ENCODE results near the gene KCTD3. TPM values are rescaled to one million over a fixed set of nuclear protein-coding genes. Genes with fewer than 3 reads are reported as not detected.

Gene KCTD3
- total and polyA plus RNA-seq, 5 experiments from 2014 or later: 0.34 to 1.6 (median 1.4) TPM

- H3K9me3 Mint-ChIP-seq: peaks cover 0 to 5% (median 0%) of the 10 kb centered on the region in 9 donors
- H3K4me3 Mint-ChIP-seq: no peak overlapping the region
- ATAC-seq (no peak), DNase-seq (no peak)
- peaks cover 0 to 5% (median 0%) of the 10 kb centered on the region in 3 donors for H3K36me3 Mint-ChIP-seq
- POLR2A ChIA-PET: no interaction called here
- no peaks in the 10 kb centered on the region for H3K4me1 Mint-ChIP-seq
- H3K27me3 Mint-ChIP-seq: peaks cover 4 to 27% (median 6%) of the 10 kb centered on the region in 5 donors
- H3K27ac Mint-ChIP-seq: no peak overlapping the region
Measured at GRCh38 chr1:215539803-215540570, 27.1 kb upstream of the KCTD3 start.

- H3K4me1 Mint-ChIP-seq: no peaks in the 10 kb centered on the region
- peaks cover 0 to 5% (median 0%) of the 10 kb centered on the region in 3 donors for H3K36me3 Mint-ChIP-seq
- H3K27ac Mint-ChIP-seq: no peak overlapping the region
- H3K4me3 Mint-ChIP-seq: no peak overlapping the region
- peaks cover 2 to 9% (median 6%) of the 10 kb centered on the region in 5 donors for H3K27me3 Mint-ChIP-seq
- POLR2A ChIA-PET: interaction anchor here (0.7 kb wide), 1 partner anchor 16 kb away, joined by 3 read pairs; no protein-coding TSS in a partner anchor
- DNase-seq (no peak), ATAC-seq (no peak)
- peaks cover 0 to 5% (median 0%) of the 10 kb centered on the region in 9 donors for H3K9me3 Mint-ChIP-seq
Measured at GRCh38 chr1:215542301-215542700, 24.8 kb upstream of the KCTD3 start.

GRCh38 chr1:215543191-215543606 is 23.9 kb upstream of the KCTD3 start:
- Mint-ChIP-seq H3K4me1 (no peaks in the 10 kb centered on the region), H3K9me3 (peaks cover 0 to 5% (median 0%) of the 10 kb centered on the region in 9 donors), H3K27ac (no peak overlapping the region), H3K27me3 (peaks cover 2 to 9% (median 6%) of the 10 kb centered on the region in 5 donors), H3K4me3 (no peak overlapping the region), H3K36me3 (peaks cover 0 to 5% (median 0%) of the 10 kb centered on the region in 3 donors)
- ATAC-seq (no peak), DNase-seq (no peak)
- POLR2A ChIA-PET: no interaction called here

- peaks cover 0 to 5% (median 0%) of the 10 kb centered on the region in 9 donors for H3K9me3 Mint-ChIP-seq
- no peaks in the 10 kb centered on the region for H3K4me1 Mint-ChIP-seq
- H3K36me3 Mint-ChIP-seq: peaks cover 0 to 5% (median 0%) of the 10 kb centered on the region in 3 donors
Measured at GRCh38 chr1:215543806-215544205, 23.3 kb upstream of the KCTD3 start.

GRCh38 chr1:215544566-215544965 is 22.5 kb upstream of the KCTD3 start:
- ATAC-seq (no peak), DNase-seq (no peak)
- Mint-ChIP-seq H3K4me3 (no peak overlapping the region), H3K27me3 (peaks cover 0 to 8% (median 6%) of the 10 kb centered on the region in 5 donors), H3K9me3 (peaks cover 0 to 5% (median 0%) of the 10 kb centered on the region in 9 donors), H3K27ac (no peak overlapping the region), H3K4me1 (no peaks in the 10 kb centered on the region), H3K36me3 (peaks cover 0 to 5% (median 0%) of the 10 kb centered on the region in 3 donors)
- POLR2A ChIA-PET: no interaction called here

More at GRCh38 chr1:215543806-215544205, 23.3 kb upstream of the KCTD3 start:
- DNase-seq: no peak
- Mint-ChIP-seq H3K27me3 (peaks cover 0 to 9% (median 6%) of the 10 kb centered on the region in 5 donors), H3K4me3 (no peak overlapping the region), H3K27ac (no peak overlapping the region)
- POLR2A ChIA-PET: no interaction called here
- no peak for ATAC-seq

GRCh38 chr1:215545096-215545495 is 22.0 kb upstream of the KCTD3 start:
- no peak for ATAC-seq
- Mint-ChIP-seq H3K9me3 (peaks cover 0 to 5% (median 0%) of the 10 kb centered on the region in 9 donors), H3K4me1 (no peaks in the 10 kb centered on the region), H3K36me3 (peaks cover 0 to 5% (median 0%) of the 10 kb centered on the region in 3 donors), H3K27ac (no peak overlapping the region), H3K4me3 (no peak overlapping the region), H3K27me3 (peaks cover 0 to 6% (median 5%) of the 10 kb centered on the region in 5 donors)
- POLR2A ChIA-PET: no interaction called here
- DNase-seq: no peak

GRCh38 chr1:215547011-215547410 is 20.1 kb upstream of the KCTD3 start:
- Mint-ChIP-seq H3K27me3 (peaks cover 0 to 6% (median 0%) of the 10 kb centered on the region in 5 donors), H3K9me3 (peaks cover 0 to 5% (median 0%) of the 10 kb centered on the region in 9 donors), H3K27ac (no peak overlapping the region), H3K36me3 (peaks cover 0 to 5% (median 0%) of the 10 kb centered on the region in 3 donors), H3K4me3 (no peak overlapping the region), H3K4me1 (no peaks in the 10 kb centered on the region)
- POLR2A ChIA-PET: no interaction called here
- ATAC-seq (no peak), DNase-seq (no peak)

- Mint-ChIP-seq H3K4me1 (no peaks in the 10 kb centered on the region), H3K27me3 (peaks cover 4 to 26% (median 10%) of the 10 kb centered on the region in 5 donors), H3K9me3 (peaks cover 5 to 29% (median 19%) of the 10 kb centered on the region in 9 donors), H3K36me3 (peaks cover 0 to 19% (median 3%) of the 10 kb centered on the region in 3 donors), H3K4me3 (no peak overlapping the region), H3K27ac (no peak overlapping the region)
- ATAC-seq (no peak), DNase-seq (no peak)
- POLR2A ChIA-PET: no interaction called here
Measured at GRCh38 chr1:215551806-215552205, 15.3 kb upstream of the KCTD3 start.

- Mint-ChIP-seq H3K4me1 (no peaks in the 10 kb centered on the region), H3K27ac (no peak overlapping the region), H3K4me3 (no peak overlapping the region), H3K36me3 (peaks cover 0 to 19% (median 3%) of the 10 kb centered on the region in 3 donors), H3K27me3 (peaks cover 4 to 26% (median 10%) of the 10 kb centered on the region in 5 donors), H3K9me3 (peaks cover 5 to 29% (median 19%) of the 10 kb centered on the region in 9 donors)
- no peak for ATAC-seq
- DNase-seq: no peak
- POLR2A ChIA-PET: no interaction called here
Measured at GRCh38 chr1:215554865-215555264, 12.2 kb upstream of the KCTD3 start.

GRCh38 chr1:215555531-215555930 is 11.6 kb upstream of the KCTD3 start:
- POLR2A ChIA-PET: no interaction called here
- Mint-ChIP-seq H3K36me3 (peaks cover 0 to 19% (median 3%) of the 10 kb centered on the region in 3 donors), H3K27me3 (peaks cover 4 to 26% (median 10%) of the 10 kb centered on the region in 5 donors), H3K27ac (no peak overlapping the region), H3K9me3 (peaks cover 5 to 29% (median 19%) of the 10 kb centered on the region in 9 donors), H3K4me3 (no peak overlapping the region), H3K4me1 (no peaks in the 10 kb centered on the region)
- ATAC-seq (no peak), DNase-seq (no peak)

GRCh38 chr1:215556996-215557395 is 10.1 kb upstream of the KCTD3 start:
- Mint-ChIP-seq H3K27me3 (peaks cover 4 to 26% (median 15%) of the 10 kb centered on the region in 5 donors), H3K36me3 (peaks cover 0 to 19% (median 3%) of the 10 kb centered on the region in 3 donors), H3K9me3 (peaks cover 5 to 30% (median 21%) of the 10 kb centered on the region in 9 donors), H3K27ac (no peak overlapping the region), H3K4me3 (no peak overlapping the region), H3K4me1 (no peaks in the 10 kb centered on the region)
- POLR2A ChIA-PET: no interaction called here
- ATAC-seq: no peak
- no peak for DNase-seq

- Mint-ChIP-seq H3K27ac (no peak overlapping the region), H3K9me3 (peaks cover 5 to 29% (median 21%) of the 10 kb centered on the region in 9 donors), H3K36me3 (peaks cover 0 to 19% (median 3%) of the 10 kb centered on the region in 3 donors), H3K4me3 (no peak overlapping the region), H3K27me3 (peaks cover 4 to 29% (median 15%) of the 10 kb centered on the region in 5 donors), H3K4me1 (no peaks in the 10 kb centered on the region)
- ATAC-seq (no peak), DNase-seq (no peak)
- POLR2A ChIA-PET: no interaction called here
Measured at GRCh38 chr1:215557504-215557903, 9.6 kb upstream of the KCTD3 start.

GRCh38 chr1:215557992-215558626 is 9.0 kb upstream of the KCTD3 start:
- Mint-ChIP-seq H3K36me3 (peaks cover 0 to 23% (median 3%) of the 10 kb centered on the region in 3 donors), H3K27ac (no peak overlapping the region), H3K4me3 (no peak overlapping the region), H3K4me1 (no peaks in the 10 kb centered on the region), H3K27me3 (peaks cover 6 to 31% (median 19%) of the 10 kb centered on the region in 5 donors), H3K9me3 (peaks cover 5 to 29% (median 21%) of the 10 kb centered on the region in 9 donors)
- ATAC-seq: no peak
- POLR2A ChIA-PET: no interaction called here
- no peak for DNase-seq

Data from naive thymus-derived CD8-positive, alpha-beta T cell (primary cell).